ENCODE data around the gene RABGAP1L.

DNA sequence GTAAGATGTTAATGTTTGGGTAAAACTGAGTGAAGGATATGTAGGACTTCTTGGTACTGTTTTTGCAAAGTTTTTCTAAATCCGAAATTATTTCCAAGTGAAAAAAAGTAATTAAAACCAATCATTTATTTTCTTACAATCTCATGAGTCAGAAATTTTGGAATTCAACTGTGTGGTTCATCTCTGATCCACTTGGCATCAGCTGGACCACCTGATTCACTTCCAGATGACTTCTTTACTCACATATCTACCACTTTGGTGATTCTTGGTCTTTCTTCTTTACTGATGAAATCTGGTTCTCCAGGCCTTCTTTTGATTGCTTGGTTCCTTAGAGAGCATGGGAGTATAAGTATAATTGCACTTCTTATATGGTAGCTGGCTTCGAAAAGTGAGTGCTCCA is 585.6 kb downstream of the RABGAP1L start:
- TF ChIP-seq CTCF (IDR thresholded peaks at IDR 0.05; ENCODE audit: low read depth, low read length), result no peak
- no peak for TF ChIP-seq MYC (IDR thresholded peaks at IDR 0.05; ENCODE audit: low read depth, low read length)
